ENCODE measurements around the gene MAOA.
"Not testable (repeated sequence)": the region's sequence is repeated elsewhere in the genome, so short reads cannot be mapped to it uniquely, and the experiment has no call there.

MAOA gene

GRCh38 chrX:43718546-43718945 is 62.4 kb downstream of the MAOA start:
- DNase-seq, result no peak

- no peak for DNase-seq
Measured at GRCh38 chrX:43718956-43719355, 62.9 kb downstream of the MAOA start.

GRCh38 chrX:43720082-43720481 is 64.0 kb downstream of the MAOA start:
- no peak for DNase-seq

DNA sequence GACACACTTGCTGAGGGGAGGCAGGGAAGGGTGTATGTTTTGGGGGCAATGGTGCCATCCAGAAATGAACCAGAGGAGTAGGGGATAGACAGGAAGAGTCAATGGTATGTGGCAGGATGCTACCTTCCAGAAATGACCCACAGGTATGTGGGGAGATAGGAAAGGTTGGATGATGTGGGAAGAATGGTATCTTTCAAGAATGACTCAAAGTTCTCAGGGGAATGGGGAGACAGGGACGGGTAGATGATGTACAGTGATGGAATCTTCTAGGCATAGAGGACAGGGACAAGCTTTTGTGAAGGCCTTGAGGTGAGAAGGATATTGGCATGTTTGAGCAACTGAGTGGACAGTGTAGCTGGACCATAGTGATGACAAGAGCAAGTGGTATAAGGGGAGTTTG is 64.9 kb downstream of the MAOA start:
- DNase-seq, result no peak

- DNase-seq, result not testable (repeated sequence)
Measured at GRCh38 chrX:43725227-43725626, 69.1 kb downstream of the MAOA start.

- peak; percentile 11 for DNase-seq
Measured at GRCh38 chrX:43727254-43727653, 71.2 kb downstream of the MAOA start.

DNA sequence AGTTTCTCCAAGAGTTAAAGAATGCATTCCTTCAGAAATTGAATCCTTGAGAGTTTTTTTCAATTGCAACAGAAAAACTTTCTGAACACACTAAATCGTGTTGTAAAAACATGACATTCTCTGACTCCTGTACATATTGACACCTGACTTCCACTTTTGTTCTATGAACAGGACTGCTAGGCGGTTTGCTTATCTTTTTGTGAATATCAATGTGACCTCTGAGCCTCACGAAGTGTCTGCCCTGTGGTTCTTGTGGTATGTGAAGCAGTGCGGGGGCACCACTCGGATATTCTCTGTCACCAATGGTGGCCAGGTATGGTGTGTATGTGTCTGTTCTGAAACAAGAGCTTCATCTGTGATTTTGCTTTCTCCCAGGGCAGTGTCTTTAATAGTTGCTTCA is 71.9 kb downstream of the MAOA start:
- DNase-seq, result no peak

DNA sequence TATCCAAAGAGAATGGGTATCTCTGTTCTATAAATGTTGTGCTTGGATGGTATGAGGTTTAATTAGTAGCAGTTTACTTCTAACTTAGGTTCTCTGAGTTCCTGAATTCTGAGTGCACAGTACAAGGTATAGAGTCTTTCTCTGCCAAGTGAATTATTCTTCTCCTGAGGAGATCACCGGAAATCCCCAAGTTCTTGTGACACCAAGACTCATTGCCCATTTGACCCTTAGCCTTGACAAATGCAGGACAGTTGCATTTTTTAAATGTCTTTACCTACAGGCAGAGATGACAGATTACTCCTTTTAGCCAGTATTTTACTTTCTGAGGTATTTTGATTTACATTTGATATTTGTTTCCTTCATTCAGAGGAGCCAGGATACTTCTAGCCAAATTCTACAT is 72.9 kb downstream of the MAOA start:
- no peak for DNase-seq

GRCh38 chrX:43731086-43731485 is 75.0 kb downstream of the MAOA start:
- no peak for DNase-seq

DNA sequence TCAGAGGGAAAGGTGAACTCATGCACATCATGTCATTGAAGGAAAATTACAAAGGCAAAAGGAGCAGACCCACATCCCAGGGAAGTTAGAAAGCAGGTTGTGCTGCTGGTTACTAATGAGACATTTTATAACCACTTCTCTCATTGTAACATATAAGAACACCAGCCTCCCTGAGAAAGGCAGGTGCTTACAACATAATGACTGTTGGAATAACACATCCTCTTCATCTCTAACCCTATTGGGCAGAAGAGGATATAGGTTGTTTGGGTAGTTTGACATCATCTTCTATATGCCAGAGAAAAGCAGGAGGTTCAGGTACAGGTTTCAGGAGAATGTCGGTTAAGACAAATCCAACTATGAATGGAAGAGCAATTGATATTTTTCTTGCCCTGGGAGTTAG is 77.6 kb downstream of the MAOA start:
- DNase-seq, result no peak

GRCh38 chrX:43734444-43734843 is 78.3 kb downstream of the MAOA start:
- DNase-seq, result no peak

DNA sequence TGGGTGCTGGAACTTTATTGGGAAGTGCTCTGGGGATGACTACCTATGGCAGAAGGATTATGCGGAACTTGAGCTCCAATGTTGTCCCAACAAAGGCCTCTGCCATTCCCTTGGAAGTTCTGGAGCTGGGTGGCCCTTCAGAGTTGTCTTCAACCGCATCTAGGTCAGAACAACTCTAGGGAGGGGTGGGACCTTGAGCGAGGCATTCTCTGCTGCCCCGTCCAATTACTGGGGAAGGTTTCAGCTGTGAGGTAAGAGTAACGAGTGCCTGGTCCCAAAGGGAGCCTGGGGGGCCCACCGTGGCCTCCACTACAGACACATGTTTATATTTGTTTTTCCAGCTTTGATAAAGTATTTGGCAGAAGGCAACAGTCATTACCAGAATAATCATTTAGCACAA is 79.4 kb downstream of the MAOA start:
- no peak for DNase-seq

GRCh38 chrX:43735957-43736356 is 79.9 kb downstream of the MAOA start:
- DNase-seq, result peak; percentile 63

- DNase-seq, result no peak
Measured at GRCh38 chrX:43741843-43742573, 85.9 kb downstream of the MAOA start.

DNA sequence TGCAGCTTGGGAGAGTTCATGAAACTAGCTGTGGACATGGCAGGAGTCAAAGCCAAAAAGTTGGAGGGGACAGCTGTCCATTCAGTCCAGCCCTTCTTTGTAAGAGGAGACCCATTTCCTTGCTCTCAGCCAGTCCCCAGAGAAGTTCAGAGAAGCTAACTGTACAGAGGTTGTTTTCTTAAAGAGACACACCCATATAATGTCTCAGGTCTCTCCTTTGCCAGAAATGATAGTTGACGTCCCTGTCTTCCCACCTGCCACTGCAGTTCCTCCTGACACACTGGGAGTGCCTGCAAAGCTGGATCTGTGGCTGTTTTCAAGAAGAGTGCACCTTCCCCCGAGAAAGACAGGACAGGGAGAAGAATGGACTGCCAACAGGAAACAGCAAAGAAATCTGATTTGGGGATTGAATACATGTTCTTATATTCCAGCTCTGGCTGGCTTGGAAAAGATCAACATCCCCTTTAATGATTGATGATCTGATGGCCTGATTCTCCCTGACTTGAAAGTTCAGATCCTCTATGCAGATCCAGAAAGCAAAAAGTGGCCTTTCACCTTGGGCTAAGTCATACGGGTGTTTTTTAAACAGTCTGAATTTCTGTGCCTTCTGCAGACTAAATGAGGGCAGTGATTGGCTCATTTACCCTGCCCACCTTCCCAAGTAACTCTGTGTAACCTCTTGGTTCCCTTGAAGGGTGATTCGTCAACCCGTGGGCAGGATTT is 87.2 kb downstream of the MAOA start:
- DNase-seq, result no peak

- DNase-seq, result no peak
Measured at GRCh38 chrX:43744284-43744683, 88.2 kb downstream of the MAOA start.

DNA sequence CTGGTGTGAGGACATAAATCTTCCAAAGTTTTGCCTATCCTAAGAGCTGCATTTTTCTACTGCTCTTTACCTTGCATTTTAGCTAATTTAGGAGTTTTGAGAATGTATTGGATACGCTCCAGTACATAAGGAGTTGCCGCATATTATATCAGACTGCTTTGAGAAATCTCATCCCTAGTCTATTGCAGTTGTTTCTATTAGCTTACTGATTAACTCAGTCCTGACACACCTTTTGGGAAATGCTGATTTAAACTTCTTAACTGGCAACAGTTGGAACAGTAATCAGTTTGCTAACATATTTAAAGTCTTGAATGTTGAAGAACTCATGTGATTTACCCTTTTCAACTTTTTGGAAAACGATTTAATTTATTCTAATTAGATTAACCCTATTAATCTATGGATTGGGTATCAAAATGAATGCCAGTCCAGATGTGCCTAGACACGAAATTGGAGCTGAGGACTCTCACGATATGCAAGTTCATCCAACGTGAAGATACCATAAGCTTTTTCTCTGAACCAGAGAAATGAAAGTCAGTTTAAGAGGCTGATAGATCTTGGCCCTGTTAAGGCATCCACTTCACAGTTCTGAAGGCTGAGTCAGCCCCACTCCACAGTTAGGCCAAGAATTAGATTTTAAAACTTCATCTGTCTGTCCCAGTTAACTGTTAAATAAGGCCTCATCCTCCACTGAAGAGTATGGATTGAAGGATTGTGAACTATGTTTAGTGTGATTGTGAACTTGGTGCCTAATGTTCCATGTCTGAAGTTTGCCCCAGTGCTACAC is 90.0 kb downstream of the MAOA start:
- no peak for DNase-seq

- no peak for DNase-seq
Measured at GRCh38 chrX:43747476-43747875, 91.4 kb downstream of the MAOA start.

DNA sequence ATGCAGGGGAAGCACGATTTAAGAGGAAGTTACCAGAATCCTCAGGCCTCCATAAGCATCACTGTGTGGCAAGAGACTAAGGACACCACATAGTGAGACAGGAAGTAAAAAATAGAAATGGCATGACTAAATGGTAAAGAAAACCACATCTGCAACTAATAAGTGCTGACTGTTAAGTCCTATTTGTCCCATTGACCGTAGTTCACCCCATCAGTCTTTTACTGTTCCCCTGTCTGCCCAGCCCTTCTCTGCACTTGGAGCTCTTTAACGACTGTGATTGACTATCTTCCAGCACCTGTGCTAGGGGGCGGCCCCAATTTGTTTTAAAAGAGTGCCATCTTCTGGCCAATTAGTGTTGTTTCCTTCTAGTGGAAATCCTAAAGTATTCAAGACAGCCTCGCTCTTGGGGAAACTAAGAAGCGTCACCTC is 94.2 kb downstream of the MAOA start:
- peak; percentile 26 for DNase-seq

DNA sequence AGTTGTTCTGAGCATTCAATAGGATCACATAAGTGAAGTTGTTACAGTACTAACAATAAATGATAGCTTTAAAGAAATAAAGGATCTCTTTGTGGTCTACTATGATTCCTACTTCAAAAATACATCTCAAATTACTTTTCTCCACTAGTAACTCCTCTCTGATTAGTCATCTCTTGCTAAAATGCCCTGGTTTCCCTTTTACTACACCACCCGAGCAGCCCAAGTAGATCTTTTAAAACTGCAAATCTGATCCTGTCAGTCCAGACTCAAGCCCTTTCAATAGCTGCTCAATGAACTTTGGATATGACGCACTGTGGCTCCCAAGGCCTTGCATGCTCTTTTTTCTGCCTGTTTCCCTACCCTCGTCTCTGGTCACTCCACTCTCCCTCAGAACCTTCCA is 97.5 kb downstream of the MAOA start:
- no peak for DNase-seq

DNA sequence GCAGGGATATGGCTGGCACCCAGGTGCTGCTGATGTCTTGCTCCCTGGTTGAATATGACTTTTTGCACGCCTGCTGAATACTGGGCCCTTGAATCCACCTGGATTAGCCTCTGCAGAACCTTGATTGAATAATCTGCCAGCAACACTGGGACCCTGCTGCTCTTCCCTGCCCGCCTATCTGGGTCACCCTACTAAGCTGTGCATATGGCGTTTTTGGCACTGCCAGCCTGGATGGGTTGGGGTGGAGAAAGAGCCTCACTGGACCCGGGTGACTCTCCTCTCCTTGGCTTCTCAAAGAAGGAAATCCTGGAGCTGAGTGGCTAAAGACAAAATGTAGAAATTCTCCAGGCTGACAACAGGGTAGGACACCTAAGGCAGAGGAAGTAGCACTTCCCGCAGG is 100.0 kb downstream of the MAOA start:
- no peak for DNase-seq

DNA sequence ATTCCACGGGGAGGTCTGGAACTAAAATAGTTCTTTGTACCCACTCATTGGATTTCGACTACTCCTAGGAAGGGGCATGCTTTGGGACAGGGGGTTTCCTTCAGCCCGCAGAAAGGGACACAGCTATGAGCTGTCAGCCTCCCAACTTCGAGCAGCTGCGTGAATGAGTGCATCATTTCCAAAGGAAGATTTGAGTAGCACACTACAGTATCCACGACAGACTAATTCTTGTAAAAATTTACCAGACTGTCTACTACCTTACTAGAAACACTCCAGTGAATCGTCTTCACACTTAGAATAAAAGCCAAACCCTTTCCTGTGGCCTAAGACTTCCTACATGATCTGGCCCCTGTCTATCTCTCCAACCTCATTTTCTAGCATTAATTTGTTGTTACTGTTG is 101.9 kb downstream of the MAOA start:
- no peak for DNase-seq

DNA sequence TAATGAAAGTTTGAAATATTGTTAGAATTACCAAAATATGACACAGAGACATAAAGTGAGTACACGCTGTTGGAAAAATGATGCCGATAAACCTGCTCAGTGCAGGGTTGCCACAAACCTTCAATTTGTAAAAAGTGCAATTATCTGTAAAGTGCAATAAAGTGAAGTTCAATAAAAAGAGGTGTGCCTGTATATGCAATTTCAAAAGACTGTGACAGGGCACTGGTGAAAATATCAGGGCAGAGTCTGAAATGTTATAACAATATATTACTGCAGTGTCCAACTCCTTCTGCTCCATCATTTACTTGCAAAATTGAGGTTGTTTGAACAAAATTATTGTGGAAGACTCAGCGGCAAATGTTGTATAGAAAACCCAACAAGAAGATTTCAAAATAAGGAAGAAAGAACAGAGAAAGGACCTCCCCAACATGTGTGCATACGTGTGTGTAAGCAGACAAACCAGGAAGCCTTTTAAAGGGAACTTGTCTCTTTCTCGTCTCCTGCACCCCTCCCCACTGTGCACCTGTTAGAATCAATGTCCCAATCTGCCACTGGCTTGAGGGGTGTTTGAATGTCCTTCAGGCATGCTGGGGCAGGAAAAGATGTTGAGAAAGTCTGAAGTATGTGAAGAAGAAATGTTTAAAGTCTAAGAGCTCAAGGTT is 130.0 kb downstream of the MAOA start:
- no peak for DNase-seq

Measured in NCI-H2029 (cell line).